ENCODE data around the gene EGFL6.

The EGFL6 gene, protein sequence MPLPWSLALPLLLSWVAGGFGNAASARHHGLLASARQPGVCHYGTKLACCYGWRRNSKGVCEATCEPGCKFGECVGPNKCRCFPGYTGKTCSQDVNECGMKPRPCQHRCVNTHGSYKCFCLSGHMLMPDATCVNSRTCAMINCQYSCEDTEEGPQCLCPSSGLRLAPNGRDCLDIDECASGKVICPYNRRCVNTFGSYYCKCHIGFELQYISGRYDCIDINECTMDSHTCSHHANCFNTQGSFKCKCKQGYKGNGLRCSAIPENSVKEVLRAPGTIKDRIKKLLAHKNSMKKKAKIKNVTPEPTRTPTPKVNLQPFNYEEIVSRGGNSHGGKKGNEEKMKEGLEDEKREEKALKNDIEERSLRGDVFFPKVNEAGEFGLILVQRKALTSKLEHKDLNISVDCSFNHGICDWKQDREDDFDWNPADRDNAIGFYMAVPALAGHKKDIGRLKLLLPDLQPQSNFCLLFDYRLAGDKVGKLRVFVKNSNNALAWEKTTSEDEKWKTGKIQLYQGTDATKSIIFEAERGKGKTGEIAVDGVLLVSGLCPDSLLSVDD

DNA sequence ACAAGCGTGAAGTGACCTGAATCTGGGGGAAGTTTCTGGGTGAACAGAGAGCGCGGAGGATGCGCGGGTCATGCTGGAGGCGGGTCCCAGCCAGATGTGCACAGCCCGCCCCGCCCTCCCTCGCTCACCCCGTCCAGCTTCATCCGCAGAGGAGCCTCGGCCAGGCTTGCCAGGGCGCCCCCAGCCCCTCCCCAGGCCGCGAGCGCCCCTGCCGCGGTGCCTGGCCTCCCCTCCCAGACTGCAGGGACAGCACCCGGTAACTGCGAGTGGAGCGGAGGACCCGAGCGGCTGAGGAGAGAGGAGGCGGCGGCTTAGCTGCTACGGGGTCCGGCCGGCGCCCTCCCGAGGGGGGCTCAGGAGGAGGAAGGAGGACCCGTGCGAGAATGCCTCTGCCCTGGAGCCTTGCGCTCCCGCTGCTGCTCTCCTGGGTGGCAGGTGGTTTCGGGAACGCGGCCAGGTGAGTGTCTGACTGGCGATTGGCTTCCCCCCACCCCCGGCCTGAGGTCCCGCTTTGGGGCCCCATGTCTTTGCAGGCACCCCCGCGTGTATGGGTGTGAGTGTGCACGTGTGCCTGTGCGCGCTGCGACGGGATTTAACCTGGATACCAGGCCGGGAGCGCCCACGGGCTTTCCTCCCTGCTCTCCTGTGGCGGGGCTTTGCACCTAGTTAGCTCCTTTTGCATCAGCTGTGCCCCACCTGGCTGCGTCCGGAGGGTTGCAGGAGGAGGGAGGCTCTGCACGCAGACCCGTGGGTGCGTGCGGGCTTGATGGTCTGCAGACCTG lies at the start of gene EGFL6:
EGFL6 (plus strand) TSS at position 123 of the 782 bp plus-strand sequence; CDS start at position 384, 261 bp downstream.
- no peak for TF ChIP-seq TCF12 (IDR thresholded peaks at IDR 0.05; ENCODE audit: low read depth)
- TF ChIP-seq, protein P1, sequence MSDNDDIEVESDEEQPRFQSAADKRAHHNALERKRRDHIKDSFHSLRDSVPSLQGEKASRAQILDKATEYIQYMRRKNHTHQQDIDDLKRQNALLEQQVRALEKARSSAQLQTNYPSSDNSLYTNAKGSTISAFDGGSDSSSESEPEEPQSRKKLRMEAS (IDR thresholded peaks at IDR 0.05) = no peak
- no peak for TF ChIP-seq TAF1 (IDR thresholded peaks at IDR 0.05; ENCODE audit: low read depth)
- TF ChIP-seq RAD21 (IDR thresholded peaks at IDR 0.05; ENCODE audit: low read depth) = no peak
- TF ChIP-seq, protein P2, sequence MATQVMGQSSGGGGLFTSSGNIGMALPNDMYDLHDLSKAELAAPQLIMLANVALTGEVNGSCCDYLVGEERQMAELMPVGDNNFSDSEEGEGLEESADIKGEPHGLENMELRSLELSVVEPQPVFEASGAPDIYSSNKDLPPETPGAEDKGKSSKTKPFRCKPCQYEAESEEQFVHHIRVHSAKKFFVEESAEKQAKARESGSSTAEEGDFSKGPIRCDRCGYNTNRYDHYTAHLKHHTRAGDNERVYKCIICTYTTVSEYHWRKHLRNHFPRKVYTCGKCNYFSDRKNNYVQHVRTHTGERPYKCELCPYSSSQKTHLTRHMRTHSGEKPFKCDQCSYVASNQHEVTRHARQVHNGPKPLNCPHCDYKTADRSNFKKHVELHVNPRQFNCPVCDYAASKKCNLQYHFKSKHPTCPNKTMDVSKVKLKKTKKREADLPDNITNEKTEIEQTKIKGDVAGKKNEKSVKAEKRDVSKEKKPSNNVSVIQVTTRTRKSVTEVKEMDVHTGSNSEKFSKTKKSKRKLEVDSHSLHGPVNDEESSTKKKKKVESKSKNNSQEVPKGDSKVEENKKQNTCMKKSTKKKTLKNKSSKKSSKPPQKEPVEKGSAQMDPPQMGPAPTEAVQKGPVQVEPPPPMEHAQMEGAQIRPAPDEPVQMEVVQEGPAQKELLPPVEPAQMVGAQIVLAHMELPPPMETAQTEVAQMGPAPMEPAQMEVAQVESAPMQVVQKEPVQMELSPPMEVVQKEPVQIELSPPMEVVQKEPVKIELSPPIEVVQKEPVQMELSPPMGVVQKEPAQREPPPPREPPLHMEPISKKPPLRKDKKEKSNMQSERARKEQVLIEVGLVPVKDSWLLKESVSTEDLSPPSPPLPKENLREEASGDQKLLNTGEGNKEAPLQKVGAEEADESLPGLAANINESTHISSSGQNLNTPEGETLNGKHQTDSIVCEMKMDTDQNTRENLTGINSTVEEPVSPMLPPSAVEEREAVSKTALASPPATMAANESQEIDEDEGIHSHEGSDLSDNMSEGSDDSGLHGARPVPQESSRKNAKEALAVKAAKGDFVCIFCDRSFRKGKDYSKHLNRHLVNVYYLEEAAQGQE (IDR thresholded peaks at IDR 0.05; ENCODE audit: low read depth) = no peak
- no peak for TF ChIP-seq CREB1 (IDR thresholded peaks at IDR 0.05; ENCODE audit: low read depth)

DNA sequence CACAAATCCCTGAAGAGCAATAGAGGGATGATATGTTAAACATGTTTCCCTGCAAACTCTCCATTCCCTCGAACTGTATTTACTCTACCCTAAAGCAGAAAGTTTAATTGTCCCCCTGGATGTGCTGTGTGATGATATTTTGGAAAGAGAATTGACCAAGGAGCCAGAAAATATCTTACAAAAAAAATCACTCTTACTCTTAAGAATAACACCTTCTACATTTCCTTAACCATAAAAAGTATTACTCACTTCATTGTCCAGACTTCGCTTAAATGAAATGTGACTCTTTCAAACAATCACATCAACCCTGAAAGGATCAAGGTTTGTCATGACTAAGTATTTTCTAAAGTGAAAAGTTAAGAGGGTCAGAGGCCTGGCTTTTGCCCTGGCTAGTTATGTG lies 49.0 kb upstream of the EGFL6 start:
- TF ChIP-seq YY1 (IDR thresholded peaks at IDR 0.05; ENCODE audit: low read depth) (no peak), EP300 (IDR thresholded peaks at IDR 0.05; ENCODE audit: borderline replicate concordance) (no peak), NFIC (IDR thresholded peaks at IDR 0.05) (no peak), TAF1 (IDR thresholded peaks at IDR 0.05; ENCODE audit: low read depth) (no peak)
- TF ChIP-seq, protein P2 (IDR thresholded peaks at IDR 0.05; ENCODE audit: low read depth) = no peak
- TF ChIP-seq, protein P3, sequence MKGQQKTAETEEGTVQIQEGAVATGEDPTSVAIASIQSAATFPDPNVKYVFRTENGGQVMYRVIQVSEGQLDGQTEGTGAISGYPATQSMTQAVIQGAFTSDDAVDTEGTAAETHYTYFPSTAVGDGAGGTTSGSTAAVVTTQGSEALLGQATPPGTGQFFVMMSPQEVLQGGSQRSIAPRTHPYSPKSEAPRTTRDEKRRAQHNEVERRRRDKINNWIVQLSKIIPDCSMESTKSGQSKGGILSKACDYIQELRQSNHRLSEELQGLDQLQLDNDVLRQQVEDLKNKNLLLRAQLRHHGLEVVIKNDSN (IDR thresholded peaks at IDR 0.05) = no peak

DNA sequence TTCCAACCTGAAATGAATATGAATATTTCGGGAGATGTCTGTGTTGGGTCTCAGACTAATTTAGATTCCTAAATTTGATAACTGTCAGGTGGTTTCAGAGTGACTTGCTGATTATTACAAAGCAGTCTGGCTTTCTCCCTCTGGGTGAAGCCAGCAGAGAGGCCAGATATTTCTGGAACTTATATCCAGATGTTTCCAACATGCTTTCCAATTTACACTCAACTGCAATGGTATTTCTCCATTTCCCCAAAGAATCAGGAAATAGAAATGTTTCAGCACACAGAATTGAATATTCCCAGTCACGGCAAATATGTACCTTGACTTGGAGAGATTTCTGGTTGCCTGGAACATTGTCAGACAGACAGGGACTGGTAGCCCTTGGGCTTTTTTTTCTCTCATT lies 48.5 kb upstream of the EGFL6 start:
- no peak for TF ChIP-seq YY1 (IDR thresholded peaks at IDR 0.05; ENCODE audit: low read depth)
- no peak for TF ChIP-seq NFIC (IDR thresholded peaks at IDR 0.05)
- TF ChIP-seq ZBTB7A (IDR thresholded peaks at IDR 0.05; ENCODE audit: low read depth) = no peak
- TF ChIP-seq, protein P1 (IDR thresholded peaks at IDR 0.05) = no peak
- no peak for TF ChIP-seq CEBPB (IDR thresholded peaks at IDR 0.05)
- TF ChIP-seq, protein P3 (IDR thresholded peaks at IDR 0.05) = no peak
- no peak for TF ChIP-seq FOXM1 (IDR thresholded peaks at IDR 0.05; ENCODE audit: borderline replicate concordance, low read depth)
- TF ChIP-seq, protein P2 (IDR thresholded peaks at IDR 0.05; ENCODE audit: low read depth) = no peak
- no peak for TF ChIP-seq TEAD4 (IDR thresholded peaks at IDR 0.05)
- no peak for TF ChIP-seq RAD21 (IDR thresholded peaks at IDR 0.05; ENCODE audit: low read depth)
- no peak for TF ChIP-seq TAF1 (IDR thresholded peaks at IDR 0.05; ENCODE audit: low read depth)
- no peak for TF ChIP-seq CREB1 (IDR thresholded peaks at IDR 0.05; ENCODE audit: low read depth)
- no peak for TF ChIP-seq EP300 (IDR thresholded peaks at IDR 0.05; ENCODE audit: borderline replicate concordance)
- TF ChIP-seq TCF12 (IDR thresholded peaks at IDR 0.05; ENCODE audit: low read depth) = no peak
- TF ChIP-seq EGR1 (IDR thresholded peaks at IDR 0.05) = no peak

DNA sequence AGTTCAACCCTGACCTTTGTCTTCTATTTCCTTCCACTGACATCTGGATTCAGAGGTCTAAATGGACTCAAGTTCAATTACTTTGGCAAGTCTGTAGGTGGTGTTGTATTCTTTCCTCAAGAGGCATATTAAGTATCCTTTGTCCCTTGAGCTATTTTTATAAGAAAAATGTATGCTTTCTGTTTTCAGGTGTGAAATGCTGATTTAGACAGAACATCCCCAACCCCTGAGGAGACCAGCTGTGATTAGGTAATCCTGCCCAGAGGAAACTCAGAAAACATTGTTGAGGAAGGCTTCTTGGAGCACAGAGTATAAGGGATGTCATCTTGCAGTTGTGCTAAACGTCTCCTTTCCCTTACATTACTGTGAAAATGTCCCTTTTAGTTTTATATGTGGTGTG lies 46.6 kb upstream of the EGFL6 start:
- TF ChIP-seq, protein P2 (IDR thresholded peaks at IDR 0.05; ENCODE audit: low read depth) = no peak
- TF ChIP-seq YY1 (IDR thresholded peaks at IDR 0.05; ENCODE audit: low read depth) = no peak
- TF ChIP-seq CREB1 (IDR thresholded peaks at IDR 0.05; ENCODE audit: low read depth) = no peak
- TF ChIP-seq RAD21 (IDR thresholded peaks at IDR 0.05; ENCODE audit: low read depth) = no peak; the same call in 1 of the 2 replicates
- no peak for TF ChIP-seq TEAD4 (IDR thresholded peaks at IDR 0.05)
- TF ChIP-seq EP300 (IDR thresholded peaks at IDR 0.05; ENCODE audit: borderline replicate concordance) = no peak
- TF ChIP-seq, protein P3 (IDR thresholded peaks at IDR 0.05) = no peak
- no peak for TF ChIP-seq ZBTB7A (IDR thresholded peaks at IDR 0.05; ENCODE audit: low read depth)
- TF ChIP-seq, protein P1 (IDR thresholded peaks at IDR 0.05) = no peak
- TF ChIP-seq TCF12 (IDR thresholded peaks at IDR 0.05; ENCODE audit: low read depth) = no peak
- no peak for TF ChIP-seq EGR1 (IDR thresholded peaks at IDR 0.05)
- TF ChIP-seq FOXM1 (IDR thresholded peaks at IDR 0.05; ENCODE audit: borderline replicate concordance, low read depth) = no peak
- no peak for TF ChIP-seq NFIC (IDR thresholded peaks at IDR 0.05)

Measured in Ishikawa (cell line).